H9 (cell line): ENCODE results near the gene CLEC4G. TPM values are rescaled to one million over a fixed set of nuclear protein-coding genes. Genes with fewer than 3 reads are reported as not detected.

Experiments
- DNase-seq: peaks from one replicate; pipeline ENCODE4 v3.0.0-alpha.2; 2017
- H2AFZ ChIP-seq: one replicate; pipeline ENCODE4 v1.6.1; 2013; ENCODE audit warnings: mild to moderate bottlenecking, low read length, control low read depth, moderate library complexity
- H2AK5ac ChIP-seq: 2 replicates; pipeline ENCODE4 v1.6.1; 2013; ENCODE audit warnings: low read length, control low read depth, mixed read lengths; ENCODE audit not compliant: insufficient read length
- H2BK120ac ChIP-seq: one replicate; pipeline ENCODE4 v1.6.1; 2013; ENCODE audit warnings: low read depth, mild to moderate bottlenecking, low read length, control low read depth, inconsistent platforms; ENCODE audit not compliant: poor library complexity, severe bottlenecking
- H2BK12ac ChIP-seq: 2 replicates; pipeline ENCODE4 v1.6.1; 2013; ENCODE audit warnings: low read length, control low read depth, mixed read lengths, low read depth; ENCODE audit not compliant: insufficient read length
- H2BK15ac ChIP-seq: 2 replicates; pipeline ENCODE4 v1.6.1; 2013; ENCODE audit warnings: low read depth, low read length, control low read depth
- H2BK20ac ChIP-seq: one replicate; pipeline ENCODE4 v1.6.1; 2013; ENCODE audit warnings: low read depth, mild to moderate bottlenecking, low read length, control low read depth, inconsistent platforms; ENCODE audit not compliant: poor library complexity, severe bottlenecking
- H2BK5ac ChIP-seq: 2 replicates; pipeline ENCODE4 v1.6.1; 2013; ENCODE audit warnings: low read length, control low read depth, mixed read lengths; ENCODE audit not compliant: insufficient read length
- H3K14ac ChIP-seq: 2 replicates; pipeline ENCODE4 v1.6.1; 2013; ENCODE audit warnings: low read length, control low read depth; ENCODE audit not compliant: insufficient read depth
- H3K18ac ChIP-seq: 2 replicates; pipeline ENCODE4 v1.6.1; 2013; ENCODE audit warnings: low read depth, mild to moderate bottlenecking, mixed read lengths, low read length, control low read depth; ENCODE audit not compliant: insufficient read length
- H3K23ac ChIP-seq: 2 replicates; pipeline ENCODE4 v1.6.1; 2013; ENCODE audit warnings: low read length, control low read depth, mixed read lengths, low read depth; ENCODE audit not compliant: insufficient read length
- H3K23me2 ChIP-seq: 2 replicates; pipeline ENCODE4 v1.6.1; 2013; ENCODE audit warnings: low read depth, mild to moderate bottlenecking, mixed read lengths, low read length, control low read depth; ENCODE audit not compliant: insufficient read length, poor library complexity, severe bottlenecking
- H3K27ac ChIP-seq: 2 replicates; pipeline ENCODE4 v1.5.1; 2013; ENCODE audit warnings: low read length, control low read depth, mixed read lengths, low read depth; ENCODE audit not compliant: insufficient read length
- H3K27me3 ChIP-seq: 2 replicates; pipeline ENCODE4 v1.6.1; 2013; ENCODE audit warnings: low read length, control low read depth, inconsistent platforms; ENCODE audit not compliant: insufficient read depth
- H3K4ac ChIP-seq: 2 replicates; pipeline ENCODE4 v1.6.1; 2013; ENCODE audit warnings: low read depth, mild to moderate bottlenecking, control low read depth, inconsistent platforms, low read length, moderate library complexity
- H3K4me1 ChIP-seq: 2 replicates; pipeline ENCODE4 v1.6.1; 2013; ENCODE audit warnings: low read length, control low read depth, inconsistent platforms; ENCODE audit not compliant: insufficient read depth
- H3K4me2 ChIP-seq: 2 replicates; pipeline ENCODE4 v1.6.1; 2013; ENCODE audit warnings: low read length, control low read depth, mixed read lengths; ENCODE audit not compliant: insufficient read length, insufficient read depth
- H3K56ac ChIP-seq: 2 replicates; pipeline ENCODE4 v1.6.1; 2013; ENCODE audit warnings: low read depth, mild to moderate bottlenecking, mixed read lengths, low read length, control low read depth; ENCODE audit not compliant: insufficient read length
- H3K79me1 ChIP-seq: 2 replicates; pipeline ENCODE4 v1.6.1; 2013; ENCODE audit warnings: low read depth, mild to moderate bottlenecking, moderate library complexity, low read length, control low read depth, inconsistent platforms; ENCODE audit not compliant: insufficient read depth, poor library complexity, severe bottlenecking
- H3K79me2 ChIP-seq: 2 replicates; pipeline ENCODE4 v1.6.1; 2013; ENCODE audit warnings: low read length, control low read depth, inconsistent platforms; ENCODE audit not compliant: insufficient read depth
- H3K9ac ChIP-seq: 2 replicates; pipeline ENCODE4 v1.6.1; 2013; ENCODE audit warnings: low read length, control low read depth, mixed read lengths; ENCODE audit not compliant: insufficient read length; ENCODE audit errors: extremely low read depth
- H3K9me3 ChIP-seq: one replicate; pipeline ENCODE4 v1.6.1; 2013; ENCODE audit warnings: low read depth, low read length, inconsistent platforms; ENCODE audit not compliant: control insufficient read depth
- H3T11ph ChIP-seq: one replicate; pipeline ENCODE4 v1.6.1; 2013; ENCODE audit warnings: mild to moderate bottlenecking, low read length, control low read depth, inconsistent platforms
- H4K20me1 ChIP-seq: one replicate; pipeline ENCODE4 v1.6.1; 2013; ENCODE audit not compliant: control insufficient read depth, insufficient read length, insufficient read depth
- H4K5ac ChIP-seq: 2 replicates; pipeline ENCODE4 v1.6.1; 2013; ENCODE audit warnings: low read depth, mild to moderate bottlenecking, mixed read lengths, low read length, control low read depth; ENCODE audit not compliant: insufficient read length
- H4K8ac ChIP-seq: replicated peaks from 2 replicates; pipeline ENCODE4 v1.6.1; 2013; ENCODE audit warnings: low read length, control low read depth, mixed read lengths, low read depth; ENCODE audit not compliant: insufficient read length
- H4K91ac ChIP-seq: 2 replicates; pipeline ENCODE4 v1.6.1; 2013; ENCODE audit warnings: low read depth, mild to moderate bottlenecking, moderate library complexity, mixed read lengths, low read length, control low read depth; ENCODE audit not compliant: insufficient read length
- H3K27ac Mint-ChIP-seq, 3 experiments: 2 replicates in 2 of 3; 3 replicates in 1 of 3; pipeline ENCODE4 v1.8.0; 2020 to 2021; ENCODE audit warnings: mixed read lengths in 3 of 3, mild to moderate bottlenecking in 1 of 3, moderate library complexity in 1 of 3
- H3K27me3 Mint-ChIP-seq: 2 replicates; pipeline ENCODE4 v1.8.0; 2021; ENCODE audit warnings: low read depth, mild to moderate bottlenecking, moderate library complexity, mixed read lengths
- H3K36me3 Mint-ChIP-seq, 3 experiments: 2 replicates in 2 of 3; 3 replicates in 1 of 3; pipeline ENCODE4 v1.8.0; 2020 to 2021; ENCODE audit warnings: low read depth in 3 of 3, mixed read lengths in 3 of 3; ENCODE audit not compliant: insufficient read depth in 1 of 3
- H3K4me1 Mint-ChIP-seq, 2 experiments: 2 replicates each; pipeline ENCODE4 v1.8.0; 2020; ENCODE audit warnings: mixed read lengths in 2 of 2
- H3K4me3 Mint-ChIP-seq, 2 experiments: 2 replicates in 1 of 2; 3 replicates in 1 of 2; pipeline ENCODE4 v1.8.0; 2020 to 2021; ENCODE audit warnings: mild to moderate bottlenecking in 2 of 2, mixed read lengths in 2 of 2, moderate library complexity in 1 of 2
- H3K9me3 Mint-ChIP-seq, 2 experiments: 2 replicates in 1 of 2; 3 replicates in 1 of 2; pipeline ENCODE4 v1.8.0; 2020; ENCODE audit warnings: mild to moderate bottlenecking in 2 of 2, mixed read lengths in 2 of 2, moderate library complexity in 1 of 2
- WGBS: extraction: QIAGEN DNeasy Blood & Tissue Kit; methylation state at CpG from one replicate; pipeline ENCODE4 v1.1.7; 2013; ENCODE audit warnings: missing lambda C conversion rate, low lambda C conversion rate, mixed read lengths; ENCODE audit not compliant: insufficient read length; ENCODE audit errors: extremely low coverage; 5-methylcytosine and 5-hydroxymethylcytosine counted together
- total RNA-seq: library from RNA; stranded (reverse); gene quantifications from 2 replicates; pipeline ENCODE4 v1.2.1, GENCODE V29; 2021
- TF ChIP-seq, protein P1 (sequence below): fragments of 200-600 bp; sonication (generic); conservative IDR thresholded peaks from 3 replicates; pipeline ENCODE4 v1.8.0; 2021; ENCODE audit warnings: antibody characterized with exemption, mild to moderate bottlenecking

The CLEC4G gene
- total RNA-seq, 1 experiment from 2014 or later = not detected

DNA sequence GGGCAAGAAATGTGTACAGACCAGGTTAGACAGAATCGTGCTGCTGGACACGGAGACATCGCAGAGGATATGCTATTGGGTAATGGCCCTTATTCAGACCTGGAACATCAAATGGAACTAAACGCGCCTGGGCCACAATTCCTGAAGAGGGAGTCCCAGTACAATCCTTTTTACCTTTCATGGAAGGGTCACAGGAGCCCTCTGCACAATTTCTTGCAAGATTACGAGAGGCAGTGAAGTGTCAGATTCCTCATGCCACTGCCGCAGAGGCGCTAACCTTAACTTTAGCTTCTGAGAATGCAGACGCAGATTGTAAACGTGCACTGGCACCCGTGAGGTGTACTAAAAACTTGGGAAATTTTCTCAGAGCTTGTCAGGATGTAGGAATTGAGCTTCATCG, 49.2 kb upstream of the CLEC4G start:
- no CpG with 5 or more reads among the region's 12 CpGs for WGBS
- no peak overlapping the region for H2BK5ac ChIP-seq
- H3K23me2 ChIP-seq = no peaks in the 10 kb centered on the region
- no peaks in the 10 kb centered on the region for H3K4me1 ChIP-seq
- H3K56ac ChIP-seq = no peak overlapping the region
- no peak overlapping the region for H3K9ac ChIP-seq
- H4K20me1 ChIP-seq = no peaks in the 10 kb centered on the region
- no peak overlapping the region for H4K91ac ChIP-seq
- no peaks in the 10 kb centered on the region for H3K79me2 ChIP-seq
- H2AFZ ChIP-seq = no peak overlapping the region
- no peak overlapping the region for H2AK5ac ChIP-seq
- TF ChIP-seq, protein P1, sequence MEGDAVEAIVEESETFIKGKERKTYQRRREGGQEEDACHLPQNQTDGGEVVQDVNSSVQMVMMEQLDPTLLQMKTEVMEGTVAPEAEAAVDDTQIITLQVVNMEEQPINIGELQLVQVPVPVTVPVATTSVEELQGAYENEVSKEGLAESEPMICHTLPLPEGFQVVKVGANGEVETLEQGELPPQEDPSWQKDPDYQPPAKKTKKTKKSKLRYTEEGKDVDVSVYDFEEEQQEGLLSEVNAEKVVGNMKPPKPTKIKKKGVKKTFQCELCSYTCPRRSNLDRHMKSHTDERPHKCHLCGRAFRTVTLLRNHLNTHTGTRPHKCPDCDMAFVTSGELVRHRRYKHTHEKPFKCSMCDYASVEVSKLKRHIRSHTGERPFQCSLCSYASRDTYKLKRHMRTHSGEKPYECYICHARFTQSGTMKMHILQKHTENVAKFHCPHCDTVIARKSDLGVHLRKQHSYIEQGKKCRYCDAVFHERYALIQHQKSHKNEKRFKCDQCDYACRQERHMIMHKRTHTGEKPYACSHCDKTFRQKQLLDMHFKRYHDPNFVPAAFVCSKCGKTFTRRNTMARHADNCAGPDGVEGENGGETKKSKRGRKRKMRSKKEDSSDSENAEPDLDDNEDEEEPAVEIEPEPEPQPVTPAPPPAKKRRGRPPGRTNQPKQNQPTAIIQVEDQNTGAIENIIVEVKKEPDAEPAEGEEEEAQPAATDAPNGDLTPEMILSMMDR = no peak
- H4K8ac ChIP-seq = no peak overlapping the region
- DNase-seq = no peak
- H3K27ac ChIP-seq = no peak overlapping the region
- H2BK15ac ChIP-seq = no peak overlapping the region
- Mint-ChIP-seq H3K27me3 (peaks cover 87% of the 10 kb centered on the region), H3K9me3 (peaks cover 2 to 6% of the 10 kb centered on the region in 2 experiments; a peak in 2 of 5 replicates), H3K4me1 (peaks cover 15 to 20% of the 10 kb centered on the region in 2 experiments), H3K27ac (no peak overlapping the region), H3K36me3 (no peaks in the 10 kb centered on the region), H3K4me3 (no peak overlapping the region)
- no peak overlapping the region for H2BK120ac ChIP-seq
- no peak overlapping the region for H3K14ac ChIP-seq
- H3K27me3 ChIP-seq = no peaks in the 10 kb centered on the region
- H3K18ac ChIP-seq = no peak overlapping the region
- no peak overlapping the region for H3T11ph ChIP-seq
- no peak overlapping the region for H3K4me2 ChIP-seq
- no peaks in the 10 kb centered on the region for H3K79me1 ChIP-seq
- H3K9me3 ChIP-seq = no peaks in the 10 kb centered on the region
- no peak overlapping the region for H4K5ac ChIP-seq
- no peak overlapping the region for H2BK12ac ChIP-seq
- no peak overlapping the region for H3K4ac ChIP-seq
- no peak overlapping the region for H2BK20ac ChIP-seq
- H3K23ac ChIP-seq = no peak overlapping the region
